Right lobe of liver (tissue), 6 donors: Measurements from ENCODE around the gene ASPG. TPM values are rescaled to one million over a fixed set of nuclear protein-coding genes. Genes with fewer than 3 reads are reported as not detected.

Experiments used
- ATAC-seq, 4 donors: fragments of 200-7000 bp; cut with Tn5 transposase; one replicate each; pipeline ENCODE4 v1.9.1; 2020; ENCODE audit warnings: mild to moderate bottlenecking in 4 of 4, moderate library complexity in 4 of 4
- DNase-seq, 3 donors: peaks; one replicate each; pipeline ENCODE4 v3.0.0-alpha.2; 2020
- H3K27ac ChIP-seq, 3 donors: fragments of 200-600 bp; one replicate each; pipeline ENCODE4 v1.8.0; 2022
- H3K27me3 ChIP-seq, 2 donors: fragments of 200-600 bp; one replicate each; pipeline ENCODE4 v1.8.0; 2022
- H3K36me3 ChIP-seq, 4 donors: fragments of 200-600 bp; sonication (generic) in 1 of 4; one replicate each; pipeline versions ENCODE4 v1.5.1 to v1.8.0; 2017 to 2022; ENCODE audit warnings: control low read depth in 1 of 4
- H3K4me1 ChIP-seq, 4 donors: fragments of 200-600 bp; sonication (generic) in 1 of 4; one replicate each; pipeline versions ENCODE4 v1.5.1 to v1.8.0; 2017 to 2022; ENCODE audit warnings: control low read depth in 1 of 4
- H3K4me3 ChIP-seq, 3 donors: fragments of 200-600 bp; one replicate each; pipeline ENCODE4 v1.8.0; 2022
- H3K9me3 ChIP-seq, 4 donors: fragments of 200-600 bp; sonication (generic) in 1 of 4; one replicate each; pipeline versions ENCODE4 v1.5.1 to v1.8.0; 2017 to 2022; ENCODE audit warnings: control low read depth in 1 of 4
- CTCF ChIP-seq, 4 donors: fragments of 200-600 bp in 3 of 4; fragments of 450-650 bp in 1 of 4; IDR thresholded peaks; one replicate each; pipeline versions ENCODE4 v1.5.1 to v1.8.0; 2016 to 2022; ENCODE audit warnings: antibody characterized with exemption in 4 of 4, mild to moderate bottlenecking in 2 of 4
- POLR2A ChIP-seq: fragments of 450-650 bp; IDR thresholded peaks from one replicate; pipeline ENCODE4 v1.6.1; 2017; ENCODE audit warnings: antibody characterized with exemption, mild to moderate bottlenecking
- WGBS: methylation state at CpG from one replicate; pipeline ENCODE4 v1.1.6; 2018; ENCODE audit warnings: low coverage, low lambda C conversion rate; ENCODE audit not compliant: insufficient coverage; ENCODE audit errors: missing lambda C conversion rate; 5-methylcytosine and 5-hydroxymethylcytosine counted together
- intact Hi-C, 2 donors: fragments of 100-400 bp; cut with DNase I; formaldehyde crosslinking; loops; one replicate each; pipeline versions ENCODE4 v1.11.2 to v1.14.1; 2022
- total RNA-seq, 6 experiments: library from RNA; depleted of rRNA in 2 of 6; stranded (reverse); fragments of >200 nt in 2 of 6; fragmentation: NEBNext Ultra II Directional in 3 of 6; extraction: Animal tissue kit (Norgen Biotek cat#: 25700) in 3 of 6; gene quantifications; one replicate each; pipeline versions ENCODE4 v1.1.0 to v1.2.4, GENCODE V29; 2016 to 2023
- donor health status: DM: no; HTN: yes; CAD: no.
- donor health status: DM: no; HTN: no; CAD: no.
- donor health status: DM: no; HTN: no; CAD: no.
- donor health status: DM: no; HTN: yes; CAD: no.
- donor health status: DM: no; HTN: yes; CAD: no.

The ASPG gene
- total RNA-seq, 6 experiments from 2014 or later: 37.3 to 232 (median 110) TPM

GRCh38 chr14:104115131-104115600, 29.7 kb downstream of the ASPG start:
- H3K36me3 ChIP-seq: no peaks in the 10 kb centered on the region
- intact Hi-C loops: no loop called here
- H3K27ac ChIP-seq: no peak overlapping the region
- WGBS: 75% methylated on average over 5 of the region's 11 CpGs
- TF ChIP-seq CTCF (IDR thresholded peaks at IDR 0.05) (no peak), POLR2A (no peak)
- no peak overlapping the region for H3K4me3 ChIP-seq
- no peaks in the 10 kb centered on the region for H3K27me3 ChIP-seq
- DNase-seq (peak; percentile 17 to 38 (median 29)), ATAC-seq (no peak)
- H3K9me3 ChIP-seq: no peaks in the 10 kb centered on the region
- H3K4me1 ChIP-seq: peaks cover 0 to 12% (median 0%) of the 10 kb centered on the region in 4 donors

GRCh38 chr14:104115691-104116287, 30.3 kb downstream of the ASPG start:
- ATAC-seq: no peak
- intact Hi-C loops: no loop called here
- no peak overlapping the region for H3K27ac ChIP-seq
- peak overlapping the region in 2 of 3 donors; percentile 38 to 53 for H3K4me3 ChIP-seq
- TF ChIP-seq CTCF (IDR thresholded peaks at IDR 0.05) (no peak), POLR2A (no peak)
- H3K4me1 ChIP-seq: peaks cover 0 to 12% (median 0%) of the 10 kb centered on the region in 4 donors
- H3K27me3 ChIP-seq: no peaks in the 10 kb centered on the region
- no peaks in the 10 kb centered on the region for H3K9me3 ChIP-seq
- WGBS: no CpG with 5 or more reads among the region's 9 CpGs
- DNase-seq: peak in 2 of 3 donors; percentile 37 to 40
- H3K36me3 ChIP-seq: no peaks in the 10 kb centered on the region

- no peak for TF ChIP-seq POLR2A
- TF ChIP-seq CTCF (IDR thresholded peaks at IDR 0.05): no peak
- H3K27me3 ChIP-seq: no peaks in the 10 kb centered on the region
- intact Hi-C loops: no loop called here
- no peak overlapping the region for H3K27ac ChIP-seq
- H3K36me3 ChIP-seq: no peaks in the 10 kb centered on the region
- H3K4me3 ChIP-seq: peak overlapping the region; percentile 38 to 56 (median 53)
- DNase-seq (peak; percentile 51 to 60 (median 56)), ATAC-seq (peak; percentile 20 to 52 (median 41))
- 6% methylated on average over 9 of the region's 19 CpGs for WGBS
- H3K9me3 ChIP-seq: no peaks in the 10 kb centered on the region
- peaks cover 0 to 12% (median 0%) of the 10 kb centered on the region in 4 donors for H3K4me1 ChIP-seq
Observed at GRCh38 chr14:104116288-104116755, 30.8 kb downstream of the ASPG start.

- no peak overlapping the region for H3K27ac ChIP-seq
Observed at GRCh38 chr14:104116756-104117340, 31.3 kb downstream of the ASPG start.

More at GRCh38 chr14:104116756-104117340, 31.3 kb downstream of the ASPG start:
- ATAC-seq (peak; percentile 44 to 51 (median 48)), DNase-seq (peak in 2 of 3 donors; percentile 50 to 53)
- Histone ChIP-seq H3K27me3 (no peaks in the 10 kb centered on the region), H3K9me3 (no peaks in the 10 kb centered on the region), H3K4me1 (peaks cover 0 to 12% (median 0%) of the 10 kb centered on the region in 4 donors), H3K36me3 (no peaks in the 10 kb centered on the region), H3K4me3 (peak overlapping the region; percentile 38 to 56 (median 53))
- intact Hi-C loops: no loop called here
- no CpG with 5 or more reads among the region's 83 CpGs for WGBS
- TF ChIP-seq POLR2A (peak; percentile 15), CTCF (IDR thresholded peaks at IDR 0.05) (no peak)
